Dermis blood vessel endothelial cell (primary cell): ENCODE measurements around the gene MLPH. TPM values are rescaled to one million over a fixed set of nuclear protein-coding genes. Genes with fewer than 3 reads are reported as not detected.

Experiments
- DNase-seq: peaks from one replicate; pipeline ENCODE4 v3.0.0; 2010
- total RNA-seq: library from RNA; depleted of rRNA; stranded (reverse); fragments of >200 nt; gene quantifications from 2 replicates; pipeline ENCODE4 v1.2.3, GENCODE V29; 2014

MLPH gene
- total RNA-seq, 1 donor from 2014 or later = 1.0 TPM

GRCh38 chr2:237501892-237502513, 15.0 kb downstream of the MLPH start:
- DNase-seq = peak; percentile 70

GRCh38 chr2:237503201-237503600, 16.1 kb downstream of the MLPH start:
- DNase-seq = no peak

GRCh38 chr2:237505188-237505939, 18.3 kb downstream of the MLPH start:
- DNase-seq = no peak

DNA sequence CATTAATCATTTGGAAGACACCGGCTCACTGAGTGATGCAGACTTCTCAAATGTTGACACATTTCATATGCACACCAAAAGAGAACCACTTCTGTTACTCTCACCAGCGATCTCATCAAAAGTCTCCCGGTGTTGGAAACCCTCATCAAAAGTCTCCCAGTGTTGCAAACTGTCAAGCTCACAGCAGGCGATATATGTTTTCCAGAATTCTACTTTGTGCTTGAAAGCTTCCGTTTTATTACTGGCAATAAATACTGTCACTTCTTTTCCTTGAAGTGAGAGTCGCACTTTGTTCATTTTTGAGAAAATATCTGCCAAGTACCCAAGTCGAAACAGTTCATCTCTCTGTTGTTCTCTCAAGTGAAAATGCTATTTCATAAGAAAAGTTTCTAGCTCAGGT, 20.5 kb downstream of the MLPH start:
- DNase-seq = no peak

GRCh38 chr2:237508361-237508760, 21.3 kb downstream of the MLPH start:
- DNase-seq = no peak

- peak; percentile 7 for DNase-seq
Measured at GRCh38 chr2:237509151-237509550, 22.1 kb downstream of the MLPH start.

DNA sequence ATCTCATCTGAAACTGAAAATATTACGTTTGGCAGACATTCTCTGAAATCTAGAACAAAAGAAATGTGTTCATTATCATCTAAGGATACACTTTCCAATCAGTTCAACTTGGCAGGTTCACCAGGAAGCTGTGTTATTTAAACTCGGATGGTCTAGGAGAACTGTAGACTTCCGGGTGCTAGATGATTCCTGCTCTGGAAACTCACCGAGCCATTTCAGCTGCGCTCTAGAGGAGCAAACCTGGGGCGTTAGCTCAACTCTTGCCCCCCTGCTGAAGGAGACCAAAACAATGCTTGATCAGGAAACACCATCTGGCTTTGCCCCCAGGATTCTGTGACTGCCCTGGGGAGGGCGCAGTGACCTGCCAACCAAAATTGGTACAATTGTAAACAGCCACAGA, 22.9 kb downstream of the MLPH start:
- peak; percentile 62 for DNase-seq

- DNase-seq = no peak
Measured at GRCh38 chr2:237510502-237511217, 23.6 kb downstream of the MLPH start.

DNA sequence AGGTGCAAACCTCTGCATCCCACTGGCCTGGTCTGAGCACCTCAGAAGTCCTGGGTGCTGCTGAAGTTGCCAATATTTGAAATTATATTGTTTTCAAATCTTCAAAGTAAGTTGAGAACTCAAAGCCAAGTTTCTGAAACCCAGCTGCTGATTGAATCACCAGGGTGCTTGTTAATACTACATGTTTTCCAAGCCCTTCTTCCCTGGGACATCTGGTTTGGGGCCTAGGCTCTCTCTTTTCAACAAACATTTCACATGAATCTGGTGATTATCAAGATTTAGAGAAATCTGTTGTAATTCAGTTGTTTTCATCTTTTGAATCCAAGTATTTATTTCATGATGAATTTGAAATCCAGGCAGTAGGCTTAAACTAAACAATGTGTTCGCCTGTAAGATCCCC, 24.4 kb downstream of the MLPH start:
- DNase-seq = no peak

DNA sequence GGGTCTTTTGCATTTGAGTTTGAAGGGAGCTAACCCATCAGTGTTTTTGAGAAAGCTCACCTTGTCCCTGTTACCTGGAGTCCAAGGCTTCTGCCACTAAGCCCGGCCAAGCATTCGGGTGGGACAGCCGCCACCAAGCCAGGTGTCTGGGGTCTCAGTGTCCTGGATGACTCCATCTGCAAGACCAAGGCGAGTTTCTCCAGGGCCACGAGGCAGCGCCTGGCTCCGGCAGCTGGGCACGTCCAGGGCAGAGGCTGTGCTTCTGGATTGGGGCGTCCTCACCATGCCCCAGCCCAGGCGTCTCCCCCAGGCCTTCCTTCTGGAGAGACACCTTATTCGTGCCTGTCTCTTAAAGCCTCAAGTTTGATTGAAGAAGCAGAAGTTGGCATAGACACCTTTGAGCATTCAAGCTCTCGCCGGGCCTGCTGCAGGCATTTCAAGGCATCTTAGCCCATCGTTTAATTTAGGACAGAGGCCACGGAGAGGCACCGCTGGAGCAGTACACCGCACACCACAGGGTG, 24.9 kb downstream of the MLPH start:
- no peak for DNase-seq

DNA sequence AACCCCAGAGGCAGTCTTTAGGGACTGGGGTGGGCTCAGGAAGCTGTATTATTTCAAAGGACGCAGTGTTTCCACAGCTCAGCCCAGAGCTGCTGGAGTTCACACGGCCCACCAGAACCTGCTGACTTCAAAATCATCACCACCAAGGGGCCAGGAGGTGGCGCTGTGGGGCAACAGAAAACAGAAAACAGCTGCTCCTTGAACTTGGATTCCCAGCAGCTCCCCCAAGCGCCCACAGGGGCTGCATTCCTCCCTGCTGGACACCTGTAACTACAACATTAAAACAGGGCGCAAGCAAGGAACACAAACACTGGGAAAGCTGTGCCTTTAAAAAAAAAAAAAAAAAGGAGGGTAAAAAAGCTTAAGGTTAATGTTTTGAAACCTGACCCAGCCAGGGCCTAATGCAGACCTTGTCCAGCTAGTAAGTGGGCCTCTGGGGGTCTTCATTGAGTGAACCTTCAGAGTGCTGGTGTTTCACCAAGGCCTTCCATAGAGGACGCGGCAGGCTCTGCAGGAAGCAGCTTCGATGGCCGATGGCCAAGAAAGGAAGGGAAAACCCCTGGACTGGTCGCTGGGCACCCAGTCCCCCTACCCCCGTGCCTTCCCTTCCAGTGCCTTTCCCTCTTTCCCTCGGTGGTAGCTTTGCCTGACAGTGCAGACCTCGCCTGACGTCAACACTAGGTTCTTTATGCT, 25.9 kb downstream of the MLPH start:
- DNase-seq = peak; percentile 95

GRCh38 chr2:237513693-237514092, 26.6 kb downstream of the MLPH start:
- no peak for DNase-seq

DNA sequence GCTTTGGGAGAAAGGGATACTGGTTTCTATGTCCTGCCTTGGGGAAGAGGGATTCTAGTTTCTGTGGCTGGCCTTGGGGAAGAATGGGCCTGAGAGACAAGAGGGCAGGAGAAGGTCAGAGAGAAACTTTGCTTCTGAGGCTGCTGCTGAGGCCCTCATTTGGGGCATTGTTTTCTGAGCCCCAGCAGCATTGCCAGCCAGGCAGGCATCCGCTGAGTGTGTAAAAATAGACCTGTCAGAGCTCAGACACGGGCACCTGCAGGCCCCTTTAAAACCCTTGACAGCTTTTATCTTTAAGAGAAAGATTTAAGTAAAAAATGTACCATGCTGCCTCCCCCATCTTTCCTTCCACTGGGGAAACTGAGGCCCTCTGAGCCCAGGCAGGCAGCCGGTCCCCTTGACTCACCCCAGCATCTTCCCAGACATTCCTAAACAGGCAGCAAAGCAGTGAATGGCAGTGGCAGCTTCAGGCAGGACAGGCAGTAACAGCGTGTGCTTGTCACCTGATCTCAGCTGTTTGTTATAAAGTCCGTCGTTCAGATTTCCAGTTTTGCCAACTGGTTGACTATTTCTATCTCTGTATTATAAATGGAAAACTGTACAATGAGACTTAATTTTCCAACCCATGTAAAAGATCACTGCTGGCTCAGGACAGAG, 27.6 kb downstream of the MLPH start:
- no peak for DNase-seq

- no peak for DNase-seq
Measured at GRCh38 chr2:237515166-237515565, 28.1 kb downstream of the MLPH start.

DNA sequence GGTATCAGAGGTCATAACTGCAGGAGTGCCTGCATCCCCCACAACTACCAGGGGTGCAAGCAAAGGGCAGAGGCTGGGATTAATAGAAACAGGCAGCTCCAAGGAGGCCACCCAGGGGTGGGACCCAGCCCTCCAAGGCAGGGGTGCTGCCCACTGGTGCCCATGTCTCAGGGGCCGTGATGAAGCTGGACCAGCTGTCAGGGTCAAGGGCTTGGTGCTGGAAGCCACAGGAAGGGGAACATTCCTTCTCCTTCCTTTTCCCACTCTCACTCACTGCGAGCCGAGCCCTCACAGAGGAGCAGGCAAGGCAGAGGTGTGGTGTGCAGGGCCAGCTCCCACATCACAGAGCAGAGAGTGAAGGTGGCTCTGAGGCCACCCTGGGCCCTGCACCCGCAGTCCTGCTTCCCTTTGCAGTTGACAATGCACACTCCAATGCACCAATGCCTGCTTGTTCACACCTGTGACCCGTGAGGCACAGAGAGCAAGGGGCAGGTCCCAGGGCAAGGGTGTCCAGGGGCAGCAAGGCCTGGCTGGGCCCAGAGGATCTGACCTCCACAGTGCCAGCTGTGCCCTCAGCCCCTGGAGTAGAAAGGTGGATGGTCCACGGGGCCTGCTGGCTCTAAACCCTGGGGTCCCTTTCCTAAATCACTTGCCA, 28.7 kb downstream of the MLPH start:
- no peak for DNase-seq

DNA sequence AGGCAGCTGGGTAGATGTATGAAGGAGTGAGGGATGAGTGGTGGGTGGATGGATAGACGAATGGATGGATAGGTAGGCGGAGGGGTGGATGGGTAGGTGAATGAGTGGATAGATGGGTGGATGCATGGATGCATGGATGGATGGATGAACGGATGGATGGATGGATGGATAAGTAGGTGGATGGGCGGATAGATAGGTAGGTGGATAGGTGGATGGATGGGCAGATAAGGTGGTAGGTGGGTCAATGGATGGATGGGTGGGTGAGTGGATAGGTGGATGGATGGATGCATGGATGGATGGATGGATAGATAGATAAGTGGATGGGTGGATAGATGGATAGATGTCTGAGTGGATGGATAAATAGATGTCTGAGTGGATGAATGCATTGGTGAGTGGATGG, 30.1 kb downstream of the MLPH start:
- DNase-seq = no peak

GRCh38 chr2:237517990-237518389, 30.9 kb downstream of the MLPH start:
- DNase-seq = no peak

GRCh38 chr2:237519506-237520245, 32.6 kb downstream of the MLPH start:
- DNase-seq = no peak

DNA sequence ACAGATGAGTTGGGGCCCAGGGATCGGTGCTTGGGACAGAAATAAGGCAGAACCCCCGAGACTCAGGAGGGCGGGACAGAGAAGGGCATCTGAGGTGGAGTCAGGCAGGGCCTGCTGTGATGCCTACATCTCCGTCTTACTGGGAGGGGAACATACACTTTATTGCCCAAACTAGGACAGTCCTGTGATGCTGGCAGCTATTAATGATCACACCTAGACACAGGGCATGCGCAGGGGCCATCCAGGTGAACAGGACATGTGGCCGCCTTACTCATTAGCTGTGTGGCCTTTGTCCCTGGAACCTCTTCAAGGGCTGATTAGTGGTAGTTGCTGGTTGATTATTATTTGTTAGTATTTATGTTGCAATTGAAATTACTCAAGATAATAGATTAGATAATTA, 33.2 kb downstream of the MLPH start:
- DNase-seq = no peak

- no peak for DNase-seq
Measured at GRCh38 chr2:237524631-237525030, 37.6 kb downstream of the MLPH start.

GRCh38 chr2:237525559-237526157, 38.6 kb downstream of the MLPH start:
- no peak for DNase-seq
